ENCODE data around the gene BTBD1. TPM values are rescaled to one million over a fixed set of nuclear protein-coding genes. Genes with fewer than 3 reads are reported as not detected.

BTBD1 gene
- total RNA-seq, 2 experiments from 2014 or later, result 92.6 to 99.5 TPM

- peak; percentile 70 for DNase-seq (ENCODE audit: low spot score)
- Histone ChIP-seq H3K4me3 (ENCODE audit: low read depth, low read length, poor library complexity, severe bottlenecking) (peak overlapping the region; percentile 29), H4K20me1 (ENCODE audit: insufficient read depth, low read length) (no peaks in the 10 kb centered on the region), H2AFZ (ENCODE audit: low read length) (peak overlapping the region; percentile 35; the same call in 1 of the 2 replicates), H3K4me1 (ENCODE audit: insufficient read depth, low read length, poor library complexity, severe bottlenecking) (peaks cover 8% of the 10 kb centered on the region), H3K27ac (ENCODE audit: low read depth, low read length, poor library complexity, severe bottlenecking) (no peak overlapping the region), H3K79me2 (ENCODE audit: insufficient read depth, low read depth, low read length) (no peaks in the 10 kb centered on the region), H3K4me2 (ENCODE audit: low read length) (peak overlapping the region; percentile 57), H3K9me3 (ENCODE audit: low read length) (no peaks in the 10 kb centered on the region), H3K9me2 (ENCODE audit: insufficient read depth, low read length) (no peaks in the 10 kb centered on the region), H3K36me3 (ENCODE audit: insufficient read depth, low read length) (peaks cover 5% of the 10 kb centered on the region; the same call in 1 of the 2 replicates)
- BruUV-seq (replicated peaks), result no TSS peak
- POLR2A ChIA-PET, result interaction anchor here (1.3 kb wide), 1 partner anchor 14 kb away, joined by 6 read pairs; the partner anchor contains the start of gene RAMAC
- TF ChIP-seq EZH2phosphoT487 (IDR thresholded peaks at IDR 0.05; ENCODE audit: borderline replicate concordance, low read depth, low read length) (no peak), CTCF (conservative IDR thresholded peaks at IDR 0.05; ENCODE audit: low read length) (peak; percentile 83)
- intact Hi-C loops (cut with micrococcal nuclease; ENCODE audit: unreplicated experiment), result loop anchor here (1.0 to 10.0 kb wide), 3 partner anchors 151 to 1135 kb away; no protein-coding TSS in a partner anchor
- CTCF ChIA-PET (ENCODE audit: unreplicated experiment), result interaction anchor here (0.6 to 1.2 kb wide), 2 partner anchors 14 to 151 kb away, joined by 3 to 5 read pairs; no protein-coding TSS in a partner anchor
Measured at GRCh38 chr15:82999905-83000671, 67.0 kb downstream of the BTBD1 start.

- H2AFZ ChIP-seq (ENCODE audit: low read length), result no peak overlapping the region
- H3K79me2 ChIP-seq (ENCODE audit: insufficient read depth, low read depth, low read length), result no peaks in the 10 kb centered on the region
- intact Hi-C loops (cut with micrococcal nuclease; ENCODE audit: unreplicated experiment), result loop anchor here (10.0 kb wide), 1 partner anchor 1135 kb away; no protein-coding TSS in a partner anchor
- CTCF ChIA-PET (ENCODE audit: unreplicated experiment), result interaction anchor here (1.2 kb wide), 1 partner anchor 150 kb away, joined by 5 read pairs; no protein-coding TSS in a partner anchor
- TF ChIP-seq EZH2phosphoT487 (IDR thresholded peaks at IDR 0.05; ENCODE audit: borderline replicate concordance, low read depth, low read length), result no peak
- TF ChIP-seq CTCF (conservative IDR thresholded peaks at IDR 0.05; ENCODE audit: low read length), result no peak
- H3K9me2 ChIP-seq (ENCODE audit: insufficient read depth, low read length), result no peaks in the 10 kb centered on the region
- H3K4me3 ChIP-seq (ENCODE audit: low read depth, low read length, poor library complexity, severe bottlenecking), result no peak overlapping the region
- H3K4me2 ChIP-seq (ENCODE audit: low read length), result no peak overlapping the region
- POLR2A ChIA-PET, result interaction anchor here (0.8 to 1.3 kb wide), 2 partner anchors 13 kb away, joined by 3 to 6 read pairs; partner anchors contain the start of gene RAMAC
- no peaks in the 10 kb centered on the region for H3K36me3 ChIP-seq (ENCODE audit: insufficient read depth, low read length)
- peaks cover 8% of the 10 kb centered on the region for H3K4me1 ChIP-seq (ENCODE audit: insufficient read depth, low read length, poor library complexity, severe bottlenecking)
- DNase-seq (ENCODE audit: low spot score), result no peak
- no peaks in the 10 kb centered on the region for H4K20me1 ChIP-seq (ENCODE audit: insufficient read depth, low read length)
- no peak overlapping the region for H3K27ac ChIP-seq (ENCODE audit: low read depth, low read length, poor library complexity, severe bottlenecking)
- BruUV-seq (replicated peaks), result no TSS peak
- H3K9me3 ChIP-seq (ENCODE audit: low read length), result no peaks in the 10 kb centered on the region
Measured at GRCh38 chr15:82999426-82999825, 67.6 kb downstream of the BTBD1 start.

Measured in OCI-LY7 (cell line).